Measurements from ENCODE around the gene ARHGAP15. TPM values are rescaled to one million over a fixed set of nuclear protein-coding genes. Genes with fewer than 3 reads are reported as not detected.

The ARHGAP15 gene
- total RNA-seq, 2 donors from 2014 or later: 0.86 TPM; not detected in 1

DNA sequence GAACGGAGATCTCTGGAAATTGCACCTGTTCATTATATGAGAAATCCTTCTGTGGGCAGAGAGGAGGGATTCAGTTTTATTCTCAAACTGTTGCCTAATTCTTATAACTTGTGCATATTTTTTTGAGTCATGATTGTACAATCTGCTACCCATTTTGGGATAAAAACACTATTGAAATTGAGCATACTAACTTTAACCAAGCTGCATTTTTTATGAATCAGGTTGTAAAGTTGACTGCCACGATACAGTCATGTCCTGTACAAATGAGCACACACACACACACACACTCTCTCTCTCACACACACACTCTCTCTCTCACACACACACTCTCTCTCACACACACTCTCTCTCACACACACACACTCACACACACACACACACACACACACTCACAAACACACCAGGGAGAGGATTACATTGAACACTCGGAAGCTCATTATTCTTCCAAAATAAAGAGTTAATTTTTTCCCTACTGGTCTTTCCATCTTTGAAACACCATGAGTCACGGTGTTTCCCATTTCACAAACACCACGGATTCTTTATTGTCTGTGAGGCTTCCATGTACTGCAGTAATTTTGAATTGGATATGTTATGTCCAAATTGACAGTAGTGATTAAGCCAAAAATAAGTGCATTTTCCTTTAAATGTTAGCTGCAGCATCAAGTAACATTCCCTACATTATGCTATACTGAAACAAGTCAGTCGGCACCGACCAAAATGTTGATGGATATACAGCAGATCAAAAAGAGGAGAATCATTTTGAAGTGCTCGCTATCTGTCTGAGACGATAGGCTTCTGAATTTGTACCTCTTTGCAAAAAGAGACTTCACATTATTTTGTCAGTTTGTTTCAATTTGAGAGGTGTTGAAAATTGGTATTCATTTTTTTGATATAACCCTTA lies 216.9 kb downstream of the ARHGAP15 start:
- WGBS, 2 experiments (ENCODE audit: insufficient coverage in 1 of 2, insufficient read length in 1 of 2): 92 to 100% methylated on average over 2 to 9 of the region's 9 CpGs
- Mint-ChIP-seq H3K27ac (no peak overlapping the region), H3K4me1 (peaks cover 17% of the 10 kb centered on the region), H3K36me3 (ENCODE audit: low read depth) (no peaks in the 10 kb centered on the region), H3K27me3 (ENCODE audit: insufficient read depth) (no peaks in the 10 kb centered on the region), H3K9me3 (no peaks in the 10 kb centered on the region), H3K4me3 (no peak overlapping the region)
- Histone ChIP-seq H3K27me3 (ENCODE audit: control insufficient read depth, insufficient read depth, low read length, poor library complexity, severe bottlenecking) (no peaks in the 10 kb centered on the region), H3K9me3 (ENCODE audit: control insufficient read depth, low read length) (no peaks in the 10 kb centered on the region), H3K4me1 (ENCODE audit: control insufficient read depth, insufficient read depth, low read length) (peaks cover 2% of the 10 kb centered on the region), H3K4me3 (ENCODE audit: low read length) (no peak overlapping the region), H3K9ac (ENCODE audit: extremely low read depth, low read length, poor library complexity, severe bottlenecking) (no peak overlapping the region), H3K27ac (ENCODE audit: low read depth, low read length) (no peak overlapping the region), H3K36me3 (ENCODE audit: control insufficient read depth, insufficient read depth, low read length) (no peaks in the 10 kb centered on the region)
- DNase-seq: no peak
- no peak for TF ChIP-seq CTCF (conservative IDR thresholded peaks at IDR 0.05)

DNA sequence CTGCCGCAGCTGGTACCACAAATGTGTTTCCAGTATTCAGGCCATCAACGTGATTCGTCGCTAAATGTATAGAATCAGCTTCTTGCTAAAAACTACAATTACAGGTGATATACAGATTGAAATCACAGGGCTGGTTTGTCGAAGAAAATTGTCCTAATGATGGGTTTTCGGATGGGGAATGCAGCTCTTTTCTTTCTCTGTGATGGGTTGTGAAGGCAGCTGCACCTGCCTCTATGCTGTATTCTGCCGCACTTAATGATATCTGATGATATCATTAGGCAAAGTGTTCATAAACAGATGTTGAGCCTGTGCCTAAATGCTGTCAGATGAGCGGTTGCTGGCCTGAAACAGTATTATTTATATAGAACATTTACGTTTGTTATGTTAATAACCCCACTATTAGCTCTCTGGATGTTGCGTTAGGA lies 218.1 kb downstream of the ARHGAP15 start:
- Histone ChIP-seq H3K9me3 (ENCODE audit: control insufficient read depth, low read length) (no peaks in the 10 kb centered on the region), H3K36me3 (ENCODE audit: control insufficient read depth, insufficient read depth, low read length) (no peaks in the 10 kb centered on the region), H3K27ac (ENCODE audit: low read depth, low read length) (no peak overlapping the region), H3K27me3 (ENCODE audit: control insufficient read depth, insufficient read depth, low read length, poor library complexity, severe bottlenecking) (no peaks in the 10 kb centered on the region), H3K9ac (ENCODE audit: extremely low read depth, low read length, poor library complexity, severe bottlenecking) (no peak overlapping the region), H3K4me1 (ENCODE audit: control insufficient read depth, insufficient read depth, low read length) (peaks cover 2% of the 10 kb centered on the region), H3K4me3 (ENCODE audit: low read length) (no peak overlapping the region)
- DNase-seq: no peak
- no peaks in the 10 kb centered on the region for H3K9me3 Mint-ChIP-seq
- WGBS, 2 experiments (ENCODE audit: insufficient coverage in 1 of 2, insufficient read length in 1 of 2): 80 to 83% methylated on average over 6 to 9 of the region's 10 CpGs
- H3K27ac Mint-ChIP-seq: no peak overlapping the region
- no peaks in the 10 kb centered on the region for H3K36me3 Mint-ChIP-seq (ENCODE audit: low read depth)
- no peak for TF ChIP-seq CTCF (conservative IDR thresholded peaks at IDR 0.05)
- peaks cover 17% of the 10 kb centered on the region for H3K4me1 Mint-ChIP-seq
- H3K4me3 Mint-ChIP-seq: no peak overlapping the region
- no peaks in the 10 kb centered on the region for H3K27me3 Mint-ChIP-seq (ENCODE audit: insufficient read depth)

DNA sequence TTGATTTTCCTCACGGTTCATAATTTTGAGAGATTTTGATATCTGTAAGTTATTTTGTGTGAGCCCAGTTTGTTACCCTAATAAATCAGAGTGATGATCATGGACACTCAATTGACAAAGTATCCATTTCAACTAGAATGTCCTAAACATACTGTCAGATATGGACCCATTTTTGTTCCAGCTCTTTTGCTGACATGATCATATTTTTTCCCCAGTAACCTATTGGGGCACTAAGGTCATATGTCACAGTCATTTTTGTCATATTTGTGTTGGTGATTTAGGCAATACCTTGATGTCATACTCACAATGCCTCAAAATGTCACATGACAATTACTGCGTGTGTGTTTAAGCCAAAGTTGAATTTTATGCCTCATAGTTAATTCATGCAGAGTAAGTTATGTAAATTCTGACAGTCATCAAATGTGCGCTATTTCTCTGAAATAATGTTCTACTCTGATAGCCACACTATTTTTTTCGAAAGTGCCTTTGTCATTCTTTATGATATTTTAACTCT lies 218.7 kb downstream of the ARHGAP15 start:
- Histone ChIP-seq H3K9ac (ENCODE audit: extremely low read depth, low read length, poor library complexity, severe bottlenecking) (no peak overlapping the region), H3K36me3 (ENCODE audit: control insufficient read depth, insufficient read depth, low read length) (no peaks in the 10 kb centered on the region), H3K27ac (ENCODE audit: low read depth, low read length) (no peak overlapping the region), H3K27me3 (ENCODE audit: control insufficient read depth, insufficient read depth, low read length, poor library complexity, severe bottlenecking) (no peaks in the 10 kb centered on the region), H3K9me3 (ENCODE audit: control insufficient read depth, low read length) (no peaks in the 10 kb centered on the region), H3K4me1 (ENCODE audit: control insufficient read depth, insufficient read depth, low read length) (peaks cover 2% of the 10 kb centered on the region), H3K4me3 (ENCODE audit: low read length) (no peak overlapping the region)
- no peak for TF ChIP-seq CTCF (conservative IDR thresholded peaks at IDR 0.05)
- WGBS, 2 experiments (ENCODE audit: insufficient coverage in 1 of 2, insufficient read length in 1 of 2): 89 to 91% methylated on average over 3 to 4 of the region's 4 CpGs
- Mint-ChIP-seq H3K9me3 (no peaks in the 10 kb centered on the region), H3K27me3 (ENCODE audit: insufficient read depth) (no peaks in the 10 kb centered on the region), H3K4me1 (peaks cover 17% of the 10 kb centered on the region), H3K36me3 (ENCODE audit: low read depth) (no peaks in the 10 kb centered on the region), H3K27ac (no peak overlapping the region), H3K4me3 (no peak overlapping the region)
- no peak for DNase-seq
